OCI-LY7 (cell line): ENCODE data around the gene FOXJ3. TPM values are rescaled to one million over a fixed set of nuclear protein-coding genes. Genes with fewer than 3 reads are reported as not detected.

Source experiments
- BruUV-seq: library from RNA; stranded (reverse); fragments of 400-500 nt; replicated peaks from 2 replicates; lab custom pipeline; 2021; lab: Mats Ljungman, UMichigan
- CTCF ChIA-PET: fragments of 300-600 bp; sonication (Branson Sonifier 250); formaldehyde crosslinking; loops from one replicate; lab custom pipeline; 2022; ENCODE audit warnings: antibody characterized with exemption; ENCODE audit not compliant: unreplicated experiment; lab: Charles Lee
- POLR2A ChIA-PET: fragments of 300-600 bp; sonication (Branson Sonifier 250); formaldehyde crosslinking; loops from one replicate; lab custom pipeline; 2022; ENCODE audit warnings: antibody characterized with exemption; lab: Charles Lee
- DNase-seq: peaks from one replicate; pipeline ENCODE4 v3.0.0-alpha.2; 2015; ENCODE audit warnings: low spot score
- H2AFZ ChIP-seq: fragments of 200-600 bp; sonication (generic), shearing (Covaris generic); 2 replicates; pipeline ENCODE4 v1.6.1; 2014; ENCODE audit warnings: mild to moderate bottlenecking, antibody characterized with exemption, low read length, moderate library complexity
- H3K27ac ChIP-seq: fragments of 200-600 bp; sonication (generic); 2 replicates; pipeline ENCODE4 v1.5.1; 2014; ENCODE audit warnings: mixed run types, low read depth, mild to moderate bottlenecking, moderate library complexity, low read length, inconsistent platforms; ENCODE audit not compliant: poor library complexity, severe bottlenecking
- H3K36me3 ChIP-seq: fragments of 200-600 bp; sonication (generic); 2 replicates; pipeline ENCODE4 v1.6.1; 2014; ENCODE audit warnings: mild to moderate bottlenecking, antibody characterized with exemption, low read length, moderate library complexity, mixed read lengths; ENCODE audit not compliant: insufficient read depth
- H3K4me1 ChIP-seq: fragments of 200-600 bp; sonication (generic); 2 replicates; pipeline ENCODE4 v1.5.1; 2014; ENCODE audit warnings: mild to moderate bottlenecking, low read length; ENCODE audit not compliant: insufficient read depth, poor library complexity, severe bottlenecking
- H3K4me2 ChIP-seq: fragments of 200-600 bp; sonication (generic); 2 replicates; pipeline ENCODE4 v1.6.1; 2014; ENCODE audit warnings: mild to moderate bottlenecking, low read length
- H3K4me3 ChIP-seq: fragments of 200-600 bp; sonication (generic); 2 replicates; pipeline ENCODE4 v1.5.1; 2014; ENCODE audit warnings: mild to moderate bottlenecking, low read depth, low read length; ENCODE audit not compliant: poor library complexity, severe bottlenecking
- H3K79me2 ChIP-seq: fragments of 200-600 bp; sonication (generic); 2 replicates; pipeline ENCODE4 v1.6.1; 2016; ENCODE audit warnings: low read depth, mild to moderate bottlenecking, low read length, moderate library complexity, mixed read lengths; ENCODE audit not compliant: insufficient read depth
- H3K9me2 ChIP-seq: fragments of 200-600 bp; sonication (generic); 2 replicates; pipeline ENCODE4 v1.6.1; 2016; ENCODE audit warnings: mild to moderate bottlenecking, low read length, mixed read lengths; ENCODE audit not compliant: insufficient read depth
- H3K9me3 ChIP-seq: fragments of 200-600 bp; sonication (generic); 2 replicates; pipeline ENCODE4 v1.6.1; 2014; ENCODE audit warnings: mild to moderate bottlenecking, mixed run types, low read length, mixed read lengths
- H4K20me1 ChIP-seq: fragments of 200-600 bp; sonication (generic); 2 replicates; pipeline ENCODE4 v1.6.1; 2014; ENCODE audit warnings: mild to moderate bottlenecking, antibody characterized with exemption, low read length, moderate library complexity, mixed read lengths; ENCODE audit not compliant: insufficient read depth
- EZH2phosphoT487 ChIP-seq: fragments of 200-600 bp; sonication (generic); IDR thresholded peaks from 2 replicates; pipeline ENCODE4 v1.6.1; 2018; ENCODE audit warnings: low read depth, borderline replicate concordance, mild to moderate bottlenecking, mixed run types, antibody characterized with exemption, low read length, moderate library complexity, mixed read lengths
- intact Hi-C: fragments of 100-400 bp; cut with micrococcal nuclease; formaldehyde crosslinking; loops from one replicate; pipeline ENCODE4 v1.10.0; 2022; ENCODE audit not compliant: unreplicated experiment
- total RNA-seq, 2 experiments: library from RNA; depleted of rRNA in 1 of 2; stranded (reverse); fragments of >200 nt in 1 of 2; shearing (Covaris generic) in 1 of 2; gene quantifications; 2 replicates each; pipeline ENCODE4 v1.2.3, GENCODE V29; 2014 to 2022
- TF ChIP-seq, protein P1 (sequence below): fragments of 200-600 bp; sonication (generic); conservative IDR thresholded peaks from 2 replicates; pipeline ENCODE4 v1.5.1; 2014; ENCODE audit warnings: mild to moderate bottlenecking, antibody characterized with exemption, low read length, moderate library complexity, mixed read lengths

The FOXJ3 gene
- total RNA-seq, 2 experiments from 2014 or later, result 34.8 to 43.1 TPM

DNA sequence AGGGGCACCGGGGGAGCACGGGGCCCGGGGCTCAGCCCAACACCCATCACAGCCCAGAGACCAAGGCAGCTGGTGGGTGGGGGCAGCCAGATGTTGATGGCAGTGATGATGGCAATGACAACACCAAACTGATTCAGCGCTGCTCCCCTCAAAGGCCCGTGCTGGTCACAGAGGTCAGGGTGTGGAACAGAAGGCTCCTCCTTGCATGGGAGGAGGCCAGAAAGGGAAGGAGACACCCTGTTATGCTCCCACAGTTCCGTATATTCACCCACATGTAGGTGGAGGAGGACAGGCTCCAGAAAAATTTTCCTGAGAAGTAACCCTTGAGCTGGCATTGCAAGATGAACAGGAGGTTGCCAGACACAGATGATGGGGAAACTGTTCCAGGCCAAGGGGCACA lies 181.4 kb downstream of the FOXJ3 start:
- Histone ChIP-seq H3K79me2 (no peaks in the 10 kb centered on the region), H3K4me2 (no peak overlapping the region), H2AFZ (no peak overlapping the region), H3K27ac (no peak overlapping the region), H3K4me3 (no peak overlapping the region), H3K36me3 (no peaks in the 10 kb centered on the region), H3K9me2 (no peaks in the 10 kb centered on the region), H4K20me1 (no peaks in the 10 kb centered on the region), H3K4me1 (no peaks in the 10 kb centered on the region), H3K9me3 (no peaks in the 10 kb centered on the region)
- intact Hi-C loops, result no loop called here
- no peak for DNase-seq
- BruUV-seq, result no TSS peak
- ChIA-PET CTCF (no interaction called here), POLR2A (no interaction called here)
- no peak for TF ChIP-seq EZH2phosphoT487
- TF ChIP-seq, protein P1, sequence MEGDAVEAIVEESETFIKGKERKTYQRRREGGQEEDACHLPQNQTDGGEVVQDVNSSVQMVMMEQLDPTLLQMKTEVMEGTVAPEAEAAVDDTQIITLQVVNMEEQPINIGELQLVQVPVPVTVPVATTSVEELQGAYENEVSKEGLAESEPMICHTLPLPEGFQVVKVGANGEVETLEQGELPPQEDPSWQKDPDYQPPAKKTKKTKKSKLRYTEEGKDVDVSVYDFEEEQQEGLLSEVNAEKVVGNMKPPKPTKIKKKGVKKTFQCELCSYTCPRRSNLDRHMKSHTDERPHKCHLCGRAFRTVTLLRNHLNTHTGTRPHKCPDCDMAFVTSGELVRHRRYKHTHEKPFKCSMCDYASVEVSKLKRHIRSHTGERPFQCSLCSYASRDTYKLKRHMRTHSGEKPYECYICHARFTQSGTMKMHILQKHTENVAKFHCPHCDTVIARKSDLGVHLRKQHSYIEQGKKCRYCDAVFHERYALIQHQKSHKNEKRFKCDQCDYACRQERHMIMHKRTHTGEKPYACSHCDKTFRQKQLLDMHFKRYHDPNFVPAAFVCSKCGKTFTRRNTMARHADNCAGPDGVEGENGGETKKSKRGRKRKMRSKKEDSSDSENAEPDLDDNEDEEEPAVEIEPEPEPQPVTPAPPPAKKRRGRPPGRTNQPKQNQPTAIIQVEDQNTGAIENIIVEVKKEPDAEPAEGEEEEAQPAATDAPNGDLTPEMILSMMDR, result no peak

DNA sequence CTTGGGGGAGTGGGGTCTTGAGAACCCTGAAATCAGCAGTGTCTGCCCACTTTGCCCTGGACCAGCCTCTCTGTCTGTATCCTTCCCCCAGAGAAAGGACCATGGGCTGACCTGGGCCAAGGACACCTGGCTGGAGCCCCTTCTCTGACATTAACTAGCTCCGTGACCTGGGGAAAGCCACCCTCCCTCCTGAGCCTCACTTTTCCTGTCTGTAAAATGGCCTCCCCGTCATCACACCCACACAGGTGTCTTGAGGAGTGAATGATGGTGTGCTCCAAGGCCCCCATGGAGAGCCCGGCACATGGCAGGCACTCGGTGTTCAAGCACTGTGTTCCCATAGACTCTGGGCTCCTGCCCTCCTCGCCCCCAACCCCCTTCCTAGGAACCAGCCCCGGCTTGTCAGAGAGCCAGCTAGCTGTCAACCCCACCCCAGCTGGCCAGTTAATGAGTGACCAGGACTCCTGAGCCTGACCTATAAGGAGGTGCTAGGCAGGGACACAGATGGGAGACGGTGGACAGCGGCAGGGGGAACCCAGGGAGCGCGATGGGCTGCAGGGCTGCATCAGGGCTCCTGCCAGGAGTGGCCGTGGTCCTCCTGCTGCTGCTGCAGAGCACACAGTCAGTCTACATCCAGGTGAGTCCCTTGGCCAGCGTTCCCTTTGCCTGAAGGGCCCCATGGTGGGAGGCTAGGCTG lies 182.0 kb downstream of the FOXJ3 start, which contains the start of gene GUCA2B:
TSS of gene GUCA2B (plus strand) at position 504 of the 694 bp plus-strand sequence. CDS start at position 545, 41 bp downstream.
- Histone ChIP-seq H3K4me1 (no peaks in the 10 kb centered on the region), H3K4me2 (no peak within 1 kb of the TSS), H2AFZ (no peak within 1 kb of the TSS), H3K4me3 (no peak within 1 kb of the TSS), H3K9me3 (no peaks in the 10 kb centered on the region), H3K27ac (no peak within 1 kb of the TSS), H4K20me1 (no peaks in the 10 kb centered on the region), H3K9me2 (no peaks in the 10 kb centered on the region), H3K79me2 (no peaks in the 10 kb centered on the region), H3K36me3 (no peaks in the 10 kb centered on the region)
- CTCF ChIA-PET, result no interaction called here
- no peak for DNase-seq
- POLR2A ChIA-PET, result no interaction called here
- intact Hi-C loops, result no loop called here
- no TSS peak for BruUV-seq
- TF ChIP-seq, protein P1, result no peak
- no peak for TF ChIP-seq EZH2phosphoT487

DNA sequence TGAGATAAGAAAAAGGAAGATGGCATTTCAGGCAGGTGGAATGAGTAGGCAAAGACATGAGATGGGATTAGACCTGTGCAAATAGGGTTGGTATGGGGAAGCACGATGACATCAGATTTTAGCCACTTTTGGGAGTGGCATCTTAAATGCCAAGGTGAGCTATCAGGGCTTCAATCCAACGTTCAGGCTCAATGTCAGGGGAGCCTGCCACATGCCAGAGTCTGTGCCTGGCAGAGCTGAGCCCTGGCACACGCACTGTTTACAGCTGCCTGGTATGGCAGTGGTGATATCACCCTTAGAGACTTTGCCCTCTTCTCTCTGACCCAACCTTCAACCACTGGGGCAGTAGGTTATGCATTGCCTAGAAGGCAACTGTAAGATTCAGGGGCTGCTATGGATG lies 182.9 kb downstream of the FOXJ3 start:
- Histone ChIP-seq H3K9me2 (no peaks in the 10 kb centered on the region), H3K4me3 (no peak overlapping the region), H2AFZ (no peak overlapping the region), H3K4me2 (no peak overlapping the region), H3K36me3 (no peaks in the 10 kb centered on the region), H3K9me3 (no peaks in the 10 kb centered on the region), H4K20me1 (no peaks in the 10 kb centered on the region), H3K79me2 (no peaks in the 10 kb centered on the region), H3K27ac (no peak overlapping the region), H3K4me1 (no peaks in the 10 kb centered on the region)
- CTCF ChIA-PET, result no interaction called here
- POLR2A ChIA-PET, result no interaction called here
- no peak for TF ChIP-seq EZH2phosphoT487
- intact Hi-C loops, result no loop called here
- DNase-seq, result no peak
- BruUV-seq, result no TSS peak
